Stimulated activated CD4-positive, alpha-beta T cell treated with anti-CD3 and anti-CD28 coated beads, TNF-alpha, amount 100 ng/mL, for 48 hours (primary cell): ENCODE data around the gene BRAP.
"Not testable (repeated sequence)": the region's sequence is repeated elsewhere in the genome, so short reads cannot be mapped to it uniquely, and the experiment has no call there.

Experiments
- DNase-seq, 3 donors: peaks; one replicate each; pipeline ENCODE4 v3.0.0-alpha.2; 2020; ENCODE audit warnings: low read depth in 3 of 3

BRAP gene

DNA sequence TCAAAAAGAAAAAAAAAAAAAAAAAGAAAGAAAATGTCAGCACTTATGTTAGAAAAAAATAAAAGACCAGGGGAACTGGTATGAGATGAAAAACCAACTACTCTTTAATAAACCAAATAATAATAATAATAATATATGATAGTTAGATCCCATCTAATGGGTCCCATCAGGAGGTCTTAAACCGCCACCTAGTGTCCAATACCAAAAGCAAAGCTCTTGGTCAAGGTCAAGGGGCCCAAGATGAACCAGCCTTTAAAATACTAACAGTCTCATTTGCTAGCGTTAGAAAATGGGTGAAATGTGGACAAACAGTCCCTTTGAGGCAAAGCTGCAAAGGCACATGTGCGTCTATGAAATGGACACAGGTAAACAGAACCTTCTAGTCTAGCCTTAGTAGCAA is 12.3 kb downstream of the BRAP start:
- DNase-seq, result no peak

- DNase-seq, result no peak
Measured at GRCh38 chr12:111672822-111673381, 12.9 kb downstream of the BRAP start.

DNA sequence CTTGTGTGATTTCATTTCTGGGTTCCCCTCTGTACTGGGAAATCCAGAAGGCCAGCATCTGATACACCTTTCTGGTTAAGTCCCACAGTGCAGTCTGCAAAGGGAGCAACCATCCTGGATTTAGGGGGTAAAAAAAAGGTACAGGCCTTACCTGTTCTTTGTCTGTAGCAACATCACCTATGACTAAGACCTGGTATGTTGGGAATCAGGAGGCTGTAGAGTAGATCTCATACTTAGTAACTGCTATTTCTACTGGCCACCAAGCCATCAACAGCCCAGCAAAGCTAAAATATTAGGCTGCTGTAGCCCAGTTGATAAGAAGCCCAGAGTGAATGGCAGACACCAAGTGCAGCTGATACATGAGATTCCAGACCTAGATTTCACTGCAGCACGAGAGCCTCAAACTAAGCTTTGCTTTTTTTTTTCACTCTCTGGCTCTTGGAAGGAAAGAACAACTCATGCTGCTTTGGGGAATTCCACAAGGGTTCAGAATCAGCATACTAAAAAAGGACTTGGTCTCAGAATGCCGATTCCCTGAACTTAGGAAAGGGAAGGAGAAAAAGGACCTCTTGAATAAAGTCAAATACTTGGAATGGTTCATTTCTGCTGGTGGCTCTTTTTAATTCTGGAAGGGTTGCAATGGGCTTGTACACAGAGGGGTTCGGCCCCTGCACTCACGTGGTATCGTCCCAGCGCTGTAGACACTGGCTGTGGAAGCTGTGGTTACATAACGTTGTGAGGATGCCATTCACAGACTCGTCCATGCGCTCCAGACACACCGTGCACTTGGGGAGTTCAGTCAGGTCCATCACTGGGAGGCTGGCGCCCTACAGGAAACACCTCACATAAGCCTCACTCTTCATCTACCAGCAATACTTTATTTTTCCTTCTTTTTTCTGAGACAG is 20.5 kb downstream of the BRAP start:
- DNase-seq, result no peak

DNA sequence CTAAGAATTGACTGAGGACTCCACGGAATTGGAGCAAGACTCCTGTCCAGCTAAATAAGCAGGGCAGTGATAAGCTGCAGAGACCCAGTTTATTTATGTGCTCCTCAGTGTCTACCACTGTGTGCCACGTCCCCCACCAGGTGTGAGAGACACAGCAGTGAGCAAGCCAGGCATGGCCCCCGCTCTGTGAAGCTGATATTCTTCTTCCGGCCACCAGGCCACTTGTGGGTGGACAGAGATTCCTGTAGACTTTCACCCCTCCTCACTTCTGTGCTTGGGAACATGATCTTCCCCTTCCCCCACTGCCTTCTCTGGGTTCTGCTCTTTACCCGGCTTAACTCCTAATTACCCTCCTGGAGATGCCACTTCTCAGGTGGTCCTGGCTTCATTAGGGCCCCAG is 21.3 kb downstream of the BRAP start:
- no peak for DNase-seq

GRCh38 chr12:111656016-111656415 is 29.7 kb downstream of the BRAP start:
- no peak for DNase-seq

DNA sequence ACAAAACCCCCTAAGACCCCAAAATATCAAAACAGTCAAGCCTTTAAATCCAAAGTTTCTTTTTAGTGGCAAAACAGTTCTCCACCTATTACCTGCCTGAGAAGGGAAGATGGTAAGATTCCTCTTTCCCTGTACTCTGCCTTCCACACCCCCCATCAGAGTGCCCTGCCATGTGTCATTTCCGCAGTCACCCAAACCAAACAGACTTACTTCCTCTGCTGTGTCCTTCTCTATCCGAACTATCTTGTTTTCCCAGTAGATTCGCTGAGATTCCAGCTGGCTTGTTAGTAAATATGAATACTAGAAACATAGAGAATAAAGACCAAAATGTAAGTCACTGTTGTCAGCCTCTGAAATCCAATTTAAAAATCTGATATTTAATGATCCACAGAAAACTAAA is 30.4 kb downstream of the BRAP start:
- DNase-seq, result no peak

DNA sequence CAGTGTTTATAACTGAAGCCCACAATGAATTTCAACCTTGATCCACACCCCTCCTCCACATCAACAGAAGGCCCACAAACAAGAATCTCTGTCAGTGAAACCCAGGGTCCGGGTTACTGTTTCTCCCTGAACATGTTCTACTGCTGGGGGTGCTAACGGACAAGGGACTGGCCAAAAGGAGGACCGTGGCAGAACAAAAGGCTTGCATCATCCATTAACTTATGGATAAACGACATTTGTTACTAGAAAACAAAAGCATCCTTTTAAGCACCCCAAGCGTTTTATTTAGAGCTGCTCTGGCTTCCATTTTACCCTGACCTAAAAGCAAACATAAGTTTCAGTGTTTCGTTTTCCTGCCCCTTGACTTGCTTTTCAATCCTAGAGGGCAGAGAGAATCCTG is 32.2 kb downstream of the BRAP start:
- no peak for DNase-seq

DNA sequence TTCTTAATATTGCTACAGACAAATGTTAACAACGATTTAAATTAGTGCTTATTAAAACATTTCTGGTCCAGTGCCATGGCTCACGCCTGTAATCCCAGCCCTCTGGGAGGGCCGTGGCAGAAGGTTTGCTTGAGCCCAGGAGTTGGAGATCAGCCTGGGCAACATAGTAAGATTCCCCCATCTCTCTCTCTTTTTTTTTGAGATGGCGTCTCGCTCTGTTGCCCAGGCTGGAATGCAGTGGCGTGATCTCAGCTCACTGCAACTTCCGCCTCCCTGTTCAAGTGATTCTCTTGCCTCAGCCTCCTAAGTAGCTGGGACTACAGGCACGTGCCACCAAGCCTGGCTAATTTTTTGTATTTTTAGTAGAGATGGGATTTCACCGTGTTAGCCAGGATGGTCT is 33.2 kb downstream of the BRAP start:
- not testable (repeated sequence) for DNase-seq

DNA sequence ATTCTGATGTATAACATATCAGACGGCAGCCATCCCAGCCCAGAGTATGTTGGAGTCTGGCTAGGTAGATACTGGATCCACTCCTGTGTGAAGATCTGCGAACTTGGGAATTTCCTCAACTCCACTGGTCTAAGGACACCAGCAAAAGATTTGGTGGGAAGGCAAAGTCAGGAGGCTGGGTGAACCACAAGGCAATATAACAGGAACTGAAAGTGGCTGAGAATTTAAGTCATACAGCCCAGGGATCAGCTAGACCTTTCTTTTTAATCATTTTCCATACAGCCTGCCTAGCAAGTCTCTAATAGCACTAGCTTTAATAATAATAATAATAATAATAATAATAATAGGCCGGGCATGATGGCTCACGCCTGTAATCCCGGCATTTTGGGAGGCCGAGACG is 34.8 kb downstream of the BRAP start:
- DNase-seq, result no peak

DNA sequence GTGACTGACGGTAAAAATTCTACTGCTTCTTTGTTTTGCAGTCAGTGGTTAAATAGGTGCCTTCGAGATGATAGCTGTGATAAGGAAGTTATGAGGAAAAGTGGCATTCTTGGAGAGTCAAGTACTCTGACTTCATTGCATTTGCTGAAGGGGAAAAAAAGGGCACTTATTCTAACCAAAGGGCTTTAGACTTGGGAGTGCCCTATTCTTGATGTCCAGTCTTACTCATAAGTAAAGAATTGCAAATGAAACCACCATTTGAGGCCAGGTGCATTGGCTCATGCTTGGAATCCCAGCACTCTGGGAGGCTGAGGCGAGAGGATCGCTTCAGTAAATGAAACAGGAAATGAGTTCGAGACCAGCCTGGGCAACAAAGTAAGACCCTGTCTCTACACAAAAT is 40.3 kb downstream of the BRAP start:
- no peak for DNase-seq

DNA sequence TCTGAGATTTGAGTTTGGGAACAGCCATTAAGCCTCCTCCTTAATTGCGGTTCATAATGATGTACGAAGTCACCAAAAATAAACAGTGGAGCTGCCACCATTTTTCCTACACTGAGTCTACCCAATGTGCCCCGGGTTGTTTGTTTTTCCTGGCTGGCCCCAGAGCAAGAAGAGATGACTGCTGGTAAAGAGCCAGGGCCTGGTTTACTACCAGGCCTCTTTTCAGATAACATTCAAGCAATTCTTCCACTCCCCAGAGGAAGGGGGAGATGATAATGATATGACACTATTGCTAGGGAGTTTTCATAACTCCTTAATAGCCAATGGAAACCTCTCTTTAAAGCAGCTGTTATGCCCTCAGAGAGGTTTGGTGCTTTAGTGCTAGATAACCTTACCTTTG is 42.3 kb downstream of the BRAP start:
- DNase-seq, result no peak

DNA sequence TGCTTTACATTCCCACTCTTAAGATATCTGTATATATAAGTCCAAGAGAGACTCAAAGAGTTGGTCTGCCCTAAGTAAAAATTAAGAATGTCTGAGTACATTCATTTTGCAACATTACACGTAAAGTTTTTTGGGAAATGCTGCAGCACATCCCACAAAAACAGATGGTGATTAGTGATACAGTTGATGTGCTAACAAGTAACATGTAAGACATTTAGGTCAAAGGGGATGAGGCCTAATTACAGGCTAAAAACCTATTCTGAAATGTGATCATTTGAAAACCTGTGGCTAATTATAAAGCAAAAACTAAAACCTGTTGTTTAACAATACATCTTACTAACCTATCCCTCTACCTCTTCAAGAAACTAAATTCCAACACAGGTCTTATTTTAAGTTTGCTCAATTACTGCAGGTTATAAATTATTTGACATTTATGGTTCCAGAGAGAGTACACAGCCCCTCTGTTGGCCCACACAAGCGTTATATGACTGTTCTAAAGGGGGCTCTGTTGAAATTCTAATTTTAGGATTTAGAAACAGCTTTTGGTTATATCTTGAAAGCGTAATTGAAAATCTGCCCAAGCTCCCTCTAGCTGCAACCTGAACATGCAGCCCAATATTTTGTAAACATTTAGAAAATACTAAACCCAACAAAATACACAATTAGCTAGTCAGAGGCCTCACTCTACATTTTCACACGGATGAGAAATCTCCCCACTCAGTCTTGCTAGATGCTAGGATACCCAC is 42.9 kb downstream of the BRAP start:
- no peak for DNase-seq

- no peak for DNase-seq
Measured at GRCh38 chr12:111640506-111640905, 45.2 kb downstream of the BRAP start.

GRCh38 chr12:111638556-111638955 is 47.2 kb downstream of the BRAP start:
- DNase-seq, result no peak

- DNase-seq, result no peak
Measured at GRCh38 chr12:111636209-111636945, 49.4 kb downstream of the BRAP start.

GRCh38 chr12:111635524-111635923 is 50.2 kb downstream of the BRAP start:
- DNase-seq, result no peak

- no peak for DNase-seq
Measured at GRCh38 chr12:111628505-111629260, 57.1 kb downstream of the BRAP start.

- DNase-seq, result no peak
Measured at GRCh38 chr12:111626230-111626629, 59.5 kb downstream of the BRAP start.

GRCh38 chr12:111624540-111624939 is 61.2 kb downstream of the BRAP start:
- DNase-seq, result no peak

DNA sequence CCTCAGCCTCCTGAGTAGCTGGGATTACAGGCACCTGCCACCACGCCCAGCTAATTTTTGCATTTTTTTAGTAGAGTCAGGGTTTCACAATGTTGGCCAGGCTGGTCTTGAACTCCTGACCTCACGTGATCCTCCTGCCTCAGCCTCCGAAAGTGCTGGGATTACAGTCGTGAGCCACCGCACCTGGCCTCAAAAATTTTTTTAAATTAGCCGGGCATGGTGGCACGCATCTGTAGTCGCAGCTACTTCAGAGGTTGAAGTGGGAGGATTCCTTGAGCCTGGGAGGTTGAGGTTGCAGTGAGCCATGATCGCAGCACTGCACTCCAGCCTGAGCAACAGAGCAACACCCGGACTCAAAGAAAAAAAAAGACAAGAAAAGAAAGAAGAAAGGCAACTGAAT is 67.9 kb downstream of the BRAP start:
- DNase-seq, result not testable (repeated sequence)

DNA sequence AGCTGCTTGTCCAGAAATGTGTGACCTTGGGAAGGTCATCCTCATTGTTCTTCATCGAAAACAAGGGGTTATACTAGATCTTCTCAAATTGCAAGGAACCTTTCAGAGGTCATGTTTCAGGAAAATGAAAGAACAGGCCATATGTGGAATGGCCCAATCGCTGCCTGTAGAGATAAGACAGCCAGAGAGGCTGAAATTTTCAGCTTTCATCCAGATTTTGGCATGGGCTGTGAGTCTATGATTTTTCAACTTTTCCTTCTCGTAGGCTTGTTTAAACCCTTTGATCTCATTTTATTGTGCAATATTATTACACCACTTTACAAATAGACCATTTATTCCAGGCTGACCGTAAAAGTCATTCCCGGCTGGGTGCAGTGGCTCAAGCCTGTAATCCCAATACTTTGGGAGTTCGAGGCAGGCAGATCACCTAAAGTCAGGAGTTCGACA is 69.6 kb downstream of the BRAP start:
- no peak for DNase-seq
